Smooth muscle cell (in vitro differentiated cells): ENCODE data around the gene UBXN2A. TPM values are rescaled to one million over a fixed set of nuclear protein-coding genes. Genes with fewer than 3 reads are reported as not detected.

Experiments
- DNase-seq: peaks from one replicate; lab custom pipeline; 2025; ENCODE audit not compliant: unreplicated experiment; lab: John Stamatoyannopoulos, UW
- H2AFZ ChIP-seq: fragments of 200-600 bp; sonication (generic); 2 replicates; pipeline ENCODE4 v1.6.0; 2016; ENCODE audit warnings: antibody characterized with exemption, low read depth, mild to moderate bottlenecking
- H3F3A ChIP-seq: fragments of 200-600 bp; sonication (generic); 2 replicates; pipeline ENCODE4 v1.6.0; 2017; ENCODE audit warnings: antibody characterized with exemption, low read depth
- H3K27ac ChIP-seq: fragments of 200-600 bp; sonication (generic); 2 replicates; pipeline ENCODE4 v1.5.1; 2016; ENCODE audit warnings: low read depth, mild to moderate bottlenecking
- H3K27me3 ChIP-seq: fragments of 200-600 bp; sonication (generic); 2 replicates; pipeline ENCODE4 v1.6.1; 2016; ENCODE audit warnings: low read depth, mild to moderate bottlenecking
- H3K36me3 ChIP-seq: fragments of 200-600 bp; sonication (generic); 2 replicates; pipeline ENCODE4 v1.5.1; 2016; ENCODE audit warnings: low read depth
- H3K4me1 ChIP-seq: fragments of 200-600 bp; sonication (generic); 2 replicates; pipeline ENCODE4 v1.5.1; 2016; ENCODE audit warnings: low read depth
- H3K4me2 ChIP-seq: fragments of 200-600 bp; sonication (generic); 2 replicates; pipeline ENCODE4 v1.6.0; 2016; ENCODE audit warnings: mild to moderate bottlenecking
- H3K4me3 ChIP-seq: fragments of 200-600 bp; sonication (generic); 2 replicates; pipeline ENCODE4 v1.5.1; 2016; ENCODE audit warnings: mild to moderate bottlenecking
- H3K79me2 ChIP-seq: fragments of 200-600 bp; sonication (generic); 2 replicates; pipeline ENCODE4 v1.6.0; 2016; ENCODE audit warnings: low read depth, mild to moderate bottlenecking
- H3K9ac ChIP-seq: fragments of 200-600 bp; sonication (generic); 2 replicates; pipeline ENCODE4 v1.6.0; 2016; ENCODE audit warnings: low read depth
- H3K9me3 ChIP-seq: fragments of 200-600 bp; sonication (generic); replicated peaks from 2 replicates; pipeline ENCODE4 v1.5.1; 2016; ENCODE audit warnings: low read depth
- H4K20me1 ChIP-seq: fragments of 200-600 bp; sonication (generic); 2 replicates; pipeline ENCODE4 v1.6.0; 2016; ENCODE audit warnings: low read depth
- CTCF ChIP-seq: fragments of 200-600 bp; sonication (generic); IDR thresholded peaks from 2 replicates; pipeline ENCODE4 v1.5.1; 2017; ENCODE audit warnings: borderline replicate concordance, mild to moderate bottlenecking, antibody characterized with exemption; ENCODE audit not compliant: insufficient read depth, poor library complexity, severe bottlenecking
- WGBS: methylation state at CpG from one replicate; pipeline ENCODE4 v1.1.7; 2016; ENCODE audit warnings: low lambda C conversion rate; 5-methylcytosine and 5-hydroxymethylcytosine counted together
- polyA plus RNA-seq: library from polyadenylated mRNA; unstranded; fragments of >200 nt; fragmentation: Nextera tagmentation; extraction: Ambion mirVana; gene quantifications from 2 replicates; pipeline ENCODE4 v1.2.1, GENCODE V29; 2016
- small RNA-seq: library from RNA; depleted of rRNA; stranded (forward); fragments of <200 nt; gene quantifications from one replicate; pipeline ENCODE3, GENCODE V24; 2014
- total RNA-seq: library from RNA; depleted of rRNA; stranded (reverse); fragments of >200 nt; gene quantifications from 2 replicates; pipeline ENCODE4 v1.2.3, GENCODE V29; 2014

Gene UBXN2A
- total and polyA plus RNA-seq, 2 experiments from 2014 or later: 15.5 to 21.6 TPM

GRCh38 chr2:24051833-24052232 is 111.6 kb downstream of the UBXN2A start:
- no peaks in the 10 kb centered on the region for H3K9me3 ChIP-seq
- DNase-seq: no peak
- no peak overlapping the region for H3K4me3 ChIP-seq
- H3K27ac ChIP-seq: no peak overlapping the region
- no peaks in the 10 kb centered on the region for H4K20me1 ChIP-seq
- no peak for TF ChIP-seq CTCF
- no peaks in the 10 kb centered on the region for H3K27me3 ChIP-seq
- peaks cover 4% of the 10 kb centered on the region for H3K4me1 ChIP-seq
- H3K4me2 ChIP-seq: no peak overlapping the region
- no peaks in the 10 kb centered on the region for H3F3A ChIP-seq
- H3K36me3 ChIP-seq: no peaks in the 10 kb centered on the region
- no peak overlapping the region for H2AFZ ChIP-seq
- 92% methylated on average over 8 of the region's 8 CpGs for WGBS
- H3K9ac ChIP-seq: no peak overlapping the region
- H3K79me2 ChIP-seq: no peaks in the 10 kb centered on the region

- Histone ChIP-seq H3K9ac (no peak overlapping the region), H3K4me3 (no peak overlapping the region), H3K9me3 (no peaks in the 10 kb centered on the region), H3F3A (no peaks in the 10 kb centered on the region), H3K27ac (no peak overlapping the region), H4K20me1 (no peaks in the 10 kb centered on the region), H3K79me2 (no peaks in the 10 kb centered on the region), H3K4me2 (no peak overlapping the region), H2AFZ (no peak overlapping the region), H3K4me1 (no peaks in the 10 kb centered on the region), H3K36me3 (no peaks in the 10 kb centered on the region), H3K27me3 (no peaks in the 10 kb centered on the region)
- WGBS: 95% methylated on average over 1 of the region's 1 CpG
- no peak for TF ChIP-seq CTCF
- no peak for DNase-seq
Measured at GRCh38 chr2:24052951-24053350, 112.7 kb downstream of the UBXN2A start.

Small RNA genes within 50 kb of the gene (small RNA-seq; reads per million reads assigned to genes)
- gene RN7SL610P: 0.11 reads per million
- not detected for gene RNU6-370P

Other genes with a start within 250 kb of the UBXN2A start
- gene ATAD2B, start 13.3 kb upstream of the UBXN2A start, total RNA-seq: 17.5 and 19.1 TPM in 2 replicates
- gene ATAD2B, start 13.3 kb upstream of the UBXN2A start, polyA plus RNA-seq: 6.2 and 8.3 TPM in 2 replicates
- gene MFSD2B, start 69.6 kb downstream of the UBXN2A start, total RNA-seq: 0.04 TPM in 1 of 2 replicates, not detected in the other
- 0.54 and 1.7 TPM in 2 replicates for gene MFSD2B, start 69.6 kb downstream of the UBXN2A start, polyA plus RNA-seq
- gene WDCP, start 106.9 kb downstream of the UBXN2A start, total RNA-seq: 7.7 and 9.1 TPM in 2 replicates
- gene WDCP, start 106.9 kb downstream of the UBXN2A start, polyA plus RNA-seq: 2.5 and 3.1 TPM in 2 replicates
- gene FKBP1B, start 109.3 kb downstream of the UBXN2A start, total RNA-seq: 17.2 and 17.5 TPM in 2 replicates
- gene FKBP1B, start 109.3 kb downstream of the UBXN2A start, polyA plus RNA-seq: 26.3 and 29.8 TPM in 2 replicates
- 260 and 279 TPM in 2 replicates for gene SF3B6, start 135.9 kb downstream of the UBXN2A start, total RNA-seq
- gene SF3B6, start 135.9 kb downstream of the UBXN2A start, polyA plus RNA-seq: 210 and 220 TPM in 2 replicates
- gene TP53I3, start 144.4 kb downstream of the UBXN2A start, total RNA-seq: 24.9 and 39.3 TPM in 2 replicates
- 56.3 and 80.3 TPM in 2 replicates for gene TP53I3, start 144.4 kb downstream of the UBXN2A start, polyA plus RNA-seq
- 1.5 TPM in 1 of 2 replicates, not detected in the other for gene PFN4, start 182.9 kb downstream of the UBXN2A start, total RNA-seq
- 0.85 and 1.0 TPM in 2 replicates for gene PFN4, start 182.9 kb downstream of the UBXN2A start, polyA plus RNA-seq
- gene FAM228B, start 183.0 kb downstream of the UBXN2A start, total RNA-seq: 7.0 and 14.2 TPM in 2 replicates
- gene FAM228B, start 183.0 kb downstream of the UBXN2A start, polyA plus RNA-seq: 16.6 and 18.1 TPM in 2 replicates
- gene FAM228A, start 234.6 kb downstream of the UBXN2A start, total RNA-seq: not detected in 2 replicates
- gene FAM228A, start 234.6 kb downstream of the UBXN2A start, polyA plus RNA-seq: 0.27 and 0.57 TPM in 2 replicates